Measurements from ENCODE around the gene WNT7B. TPM values are rescaled to one million over a fixed set of nuclear protein-coding genes. Genes with fewer than 3 reads are reported as not detected.

The WNT7B gene
- total and polyA plus RNA-seq, 10 of the 15 experiments (the other 5 are each of a cell fraction or from before 2014, with no cell fraction given): 0.12 TPM; not detected in 9

DNA sequence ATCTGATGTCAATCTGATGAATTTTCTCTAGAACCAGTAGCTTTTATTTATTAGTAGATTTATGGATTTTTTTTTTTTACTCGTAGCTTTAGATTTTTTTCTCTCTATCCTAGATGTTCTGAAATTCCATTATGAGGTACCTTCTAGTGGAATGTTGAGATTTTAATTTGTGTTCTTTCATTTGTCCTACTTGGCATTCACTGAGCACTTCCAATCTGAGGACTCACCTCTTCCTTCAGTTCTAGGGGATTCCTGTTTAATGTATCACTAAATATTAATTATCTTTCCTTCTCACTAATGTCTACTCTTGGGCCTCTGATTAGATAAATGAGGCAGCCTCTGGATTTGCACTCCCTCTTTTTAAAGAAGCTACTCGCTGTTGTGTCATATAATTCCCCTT, 40.2 kb upstream of the WNT7B start:
- Histone ChIP-seq H3K9ac (ENCODE audit: control insufficient read depth, insufficient read depth, low read length) (no peak overlapping the region), H3K79me2 (ENCODE audit: control insufficient read depth, insufficient read depth, low read length) (no peaks in the 10 kb centered on the region), H2AFZ (ENCODE audit: control insufficient read depth, low read depth, low read length) (no peak overlapping the region), H3K27ac (ENCODE audit: control insufficient read depth, insufficient read depth) (no peak overlapping the region), H3K4me3 (no peak overlapping the region), H3K4me2 (ENCODE audit: control insufficient read depth, insufficient read depth) (no peak overlapping the region), H3K36me3 (ENCODE audit: control insufficient read depth in 2 of 2, insufficient read depth in 2 of 2, low read length in 1 of 2) (no peaks in the 10 kb centered on the region), H3K4me1 (ENCODE audit: control insufficient read depth, insufficient read depth, low read length) (peaks cover 4% of the 10 kb centered on the region; the same call in 1 of the 2 replicates), H3K27me3 (replicated peaks in 1 of 2; ENCODE audit: control insufficient read depth in 2 of 2, insufficient read depth in 2 of 2, low read length in 1 of 2) (no peaks in the 10 kb centered on the region; a peak in 1 of 4 replicates), H3K9me3 (replicated peaks; ENCODE audit: control insufficient read depth, insufficient read depth, low read length) (no peaks in the 10 kb centered on the region), H4K20me1 (ENCODE audit: control insufficient read depth, insufficient read depth) (no peaks in the 10 kb centered on the region)
- in situ Hi-C loops (cut with MboI) (no loop called here), intact Hi-C loops (cut with micrococcal nuclease; ENCODE audit: unreplicated experiment) (no loop called here)
- FAIRE-seq: no peak
- ChIA-PET RAD21 (ENCODE audit: unreplicated experiment) (interaction anchor here (1.2 to 2.8 kb wide), 2 partner anchors 11 to 100 kb away, joined by 3 to 9 read pairs; no protein-coding TSS in a partner anchor), POLR2A (no interaction called here), SMC1A (ENCODE audit: uncharacterized antibody, unreplicated experiment) (interaction anchor here (0.6 to 0.7 kb wide), 2 partner anchors 41 to 48 kb away, joined by 3 read pairs; no protein-coding TSS in a partner anchor), CTCF (interaction anchor here (1.0 to 4.8 kb wide), 3 partner anchors 9 to 11 kb away, joined by 3 to 29 read pairs (median 7); no protein-coding TSS in a partner anchor)
- 61% methylated on average over 2 of the region's 2 CpGs for WGBS (ENCODE audit: insufficient coverage, insufficient replicate concordance, low lambda C conversion rate, missing lambda C conversion rate)
- no peak for ATAC-seq
- DNase-seq (ENCODE audit: low read depth, low spot score): no peak
- BruUV-seq (replicated peaks): no TSS peak
- TF ChIP-seq ESRRA (IDR thresholded peaks at IDR 0.05; ENCODE audit: low read length) (no peak), BCL11A (IDR thresholded peaks at IDR 0.05; ENCODE audit: low read depth, low read length) (no peak), BRCA1 (IDR thresholded peaks at IDR 0.05; ENCODE audit: low read depth, low read length) (no peak), SIN3A (IDR thresholded peaks at IDR 0.05; ENCODE audit: low read depth, low read length) (no peak), STAT3 (IDR thresholded peaks at IDR 0.05; ENCODE audit: low read depth, low read length) (no peak), SIX5 (IDR thresholded peaks at IDR 0.05; ENCODE audit: low read depth, low read length, severe bottlenecking) (no peak), RAD51 (IDR thresholded peaks at IDR 0.05) (no peak), PAX5 (IDR thresholded peaks at IDR 0.05; ENCODE audit: borderline replicate concordance, low read depth, low read length) (no peak), NRF1 (conservative IDR thresholded peaks at IDR 0.05; ENCODE audit: low read depth, low read length) (no peak), TAF1 (IDR thresholded peaks at IDR 0.05; ENCODE audit: borderline replicate concordance, low read depth, low read length) (no peak), MXI1 (IDR thresholded peaks at IDR 0.05; ENCODE audit: low read depth, low read length) (no peak), EED (IDR thresholded peaks at IDR 0.05; ENCODE audit: low read depth) (no peak), SREBF1 (IDR thresholded peaks at IDR 0.05; ENCODE audit: low read length) (no peak), ZNF274 (IDR thresholded peaks at IDR 0.05; ENCODE audit: insufficient read depth, insufficient read length) (no peak)
- TF ChIP-seq, protein P1, sequence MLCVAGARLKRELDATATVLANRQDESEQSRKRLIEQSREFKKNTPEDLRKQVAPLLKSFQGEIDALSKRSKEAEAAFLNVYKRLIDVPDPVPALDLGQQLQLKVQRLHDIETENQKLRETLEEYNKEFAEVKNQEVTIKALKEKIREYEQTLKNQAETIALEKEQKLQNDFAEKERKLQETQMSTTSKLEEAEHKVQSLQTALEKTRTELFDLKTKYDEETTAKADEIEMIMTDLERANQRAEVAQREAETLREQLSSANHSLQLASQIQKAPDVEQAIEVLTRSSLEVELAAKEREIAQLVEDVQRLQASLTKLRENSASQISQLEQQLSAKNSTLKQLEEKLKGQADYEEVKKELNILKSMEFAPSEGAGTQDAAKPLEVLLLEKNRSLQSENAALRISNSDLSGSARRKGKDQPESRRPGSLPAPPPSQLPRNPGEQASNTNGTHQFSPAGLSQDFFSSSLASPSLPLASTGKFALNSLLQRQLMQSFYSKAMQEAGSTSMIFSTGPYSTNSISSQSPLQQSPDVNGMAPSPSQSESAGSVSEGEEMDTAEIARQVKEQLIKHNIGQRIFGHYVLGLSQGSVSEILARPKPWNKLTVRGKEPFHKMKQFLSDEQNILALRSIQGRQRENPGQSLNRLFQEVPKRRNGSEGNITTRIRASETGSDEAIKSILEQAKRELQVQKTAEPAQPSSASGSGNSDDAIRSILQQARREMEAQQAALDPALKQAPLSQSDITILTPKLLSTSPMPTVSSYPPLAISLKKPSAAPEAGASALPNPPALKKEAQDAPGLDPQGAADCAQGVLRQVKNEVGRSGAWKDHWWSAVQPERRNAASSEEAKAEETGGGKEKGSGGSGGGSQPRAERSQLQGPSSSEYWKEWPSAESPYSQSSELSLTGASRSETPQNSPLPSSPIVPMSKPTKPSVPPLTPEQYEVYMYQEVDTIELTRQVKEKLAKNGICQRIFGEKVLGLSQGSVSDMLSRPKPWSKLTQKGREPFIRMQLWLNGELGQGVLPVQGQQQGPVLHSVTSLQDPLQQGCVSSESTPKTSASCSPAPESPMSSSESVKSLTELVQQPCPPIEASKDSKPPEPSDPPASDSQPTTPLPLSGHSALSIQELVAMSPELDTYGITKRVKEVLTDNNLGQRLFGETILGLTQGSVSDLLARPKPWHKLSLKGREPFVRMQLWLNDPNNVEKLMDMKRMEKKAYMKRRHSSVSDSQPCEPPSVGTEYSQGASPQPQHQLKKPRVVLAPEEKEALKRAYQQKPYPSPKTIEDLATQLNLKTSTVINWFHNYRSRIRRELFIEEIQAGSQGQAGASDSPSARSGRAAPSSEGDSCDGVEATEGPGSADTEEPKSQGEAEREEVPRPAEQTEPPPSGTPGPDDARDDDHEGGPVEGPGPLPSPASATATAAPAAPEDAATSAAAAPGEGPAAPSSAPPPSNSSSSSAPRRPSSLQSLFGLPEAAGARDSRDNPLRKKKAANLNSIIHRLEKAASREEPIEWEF (IDR thresholded peaks at IDR 0.05; ENCODE audit: insufficient replicate concordance, low read depth, low read length): no peak
- TF ChIP-seq, protein P2, sequence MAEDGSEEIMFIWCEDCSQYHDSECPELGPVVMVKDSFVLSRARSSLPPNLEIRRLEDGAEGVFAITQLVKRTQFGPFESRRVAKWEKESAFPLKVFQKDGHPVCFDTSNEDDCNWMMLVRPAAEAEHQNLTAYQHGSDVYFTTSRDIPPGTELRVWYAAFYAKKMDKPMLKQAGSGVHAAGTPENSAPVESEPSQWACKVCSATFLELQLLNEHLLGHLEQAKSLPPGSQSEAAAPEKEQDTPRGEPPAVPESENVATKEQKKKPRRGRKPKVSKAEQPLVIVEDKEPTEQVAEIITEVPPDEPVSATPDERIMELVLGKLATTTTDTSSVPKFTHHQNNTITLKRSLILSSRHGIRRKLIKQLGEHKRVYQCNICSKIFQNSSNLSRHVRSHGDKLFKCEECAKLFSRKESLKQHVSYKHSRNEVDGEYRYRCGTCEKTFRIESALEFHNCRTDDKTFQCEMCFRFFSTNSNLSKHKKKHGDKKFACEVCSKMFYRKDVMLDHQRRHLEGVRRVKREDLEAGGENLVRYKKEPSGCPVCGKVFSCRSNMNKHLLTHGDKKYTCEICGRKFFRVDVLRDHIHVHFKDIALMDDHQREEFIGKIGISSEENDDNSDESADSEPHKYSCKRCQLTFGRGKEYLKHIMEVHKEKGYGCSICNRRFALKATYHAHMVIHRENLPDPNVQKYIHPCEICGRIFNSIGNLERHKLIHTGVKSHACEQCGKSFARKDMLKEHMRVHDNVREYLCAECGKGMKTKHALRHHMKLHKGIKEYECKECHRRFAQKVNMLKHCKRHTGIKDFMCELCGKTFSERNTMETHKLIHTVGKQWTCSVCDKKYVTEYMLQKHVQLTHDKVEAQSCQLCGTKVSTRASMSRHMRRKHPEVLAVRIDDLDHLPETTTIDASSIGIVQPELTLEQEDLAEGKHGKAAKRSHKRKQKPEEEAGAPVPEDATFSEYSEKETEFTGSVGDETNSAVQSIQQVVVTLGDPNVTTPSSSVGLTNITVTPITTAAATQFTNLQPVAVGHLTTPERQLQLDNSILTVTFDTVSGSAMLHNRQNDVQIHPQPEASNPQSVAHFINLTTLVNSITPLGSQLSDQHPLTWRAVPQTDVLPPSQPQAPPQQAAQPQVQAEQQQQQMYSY (CRISPR knock-in tag; IDR thresholded peaks at IDR 0.05): no peak
